SK-N-SH (cell line): ENCODE results near the gene TSPAN15. TPM values are rescaled to one million over a fixed set of nuclear protein-coding genes. Genes with fewer than 3 reads are reported as not detected.

Source experiments
- CTCF ChIA-PET: fragments of 300-600, 350-600 bp; formaldehyde crosslinking; extraction: SDS; loops from one replicate; lab custom pipeline; 2021; lab: Yijun Ruan, JAX
- POLR2A ChIA-PET: fragments of 350-600 bp; sonication (Branson Sonifier 250); formaldehyde crosslinking; extraction: SDS; loops from one replicate; lab custom pipeline; 2020; ENCODE audit warnings: antibody characterized with exemption, inconsistent platforms; lab: Yijun Ruan, JAX
- DNase-seq: peaks from one replicate; pipeline ENCODE4 v3.0.0; 2012
- H2AFZ ChIP-seq: fragments of 200-600 bp; sonication (generic); 2 replicates; pipeline ENCODE4 v1.8.1; 2016; ENCODE audit warnings: antibody characterized with exemption, mild to moderate bottlenecking, low read depth
- H3F3A ChIP-seq: fragments of 200-600 bp; sonication (generic); replicated peaks from 2 replicates; pipeline ENCODE3; 2016; ENCODE audit warnings: antibody characterized with exemption, mild to moderate bottlenecking; ENCODE audit not compliant: insufficient read depth
- H3K27ac ChIP-seq, 2 experiments: fragments of 200-500 bp in 1 of 2; fragments of 200-600 bp in 1 of 2; sonication (Bioruptor generic) in 1 of 2; sonication (generic), shearing (Covaris generic) in 1 of 2; 2 replicates each; pipeline versions ENCODE4 v1.5.1 to v1.6.1; 2014 to 2016; ENCODE audit warnings: low read depth in 2 of 2, inconsistent platforms in 1 of 2, low read length in 1 of 2, mild to moderate bottlenecking in 1 of 2, mixed read lengths in 1 of 2
- H3K27me3 ChIP-seq: fragments of 200-600 bp; sonication (generic), shearing (Covaris generic); 2 replicates; pipeline ENCODE4 v1.6.1; 2016; ENCODE audit warnings: mixed run types; ENCODE audit not compliant: insufficient read depth
- H3K36me3 ChIP-seq, 2 experiments: fragments of 200-500 bp in 1 of 2; fragments of 200-600 bp in 1 of 2; sonication (Bioruptor generic) in 1 of 2; sonication (generic) in 1 of 2; replicated peaks in 1 of 2; 2 replicates each; pipeline versions ENCODE3 to v1.5.1; 2014 to 2016; ENCODE audit warnings: low read length in 1 of 2, mild to moderate bottlenecking in 1 of 2; ENCODE audit not compliant: insufficient read depth in 2 of 2, control insufficient read depth in 1 of 2
- H3K4me1 ChIP-seq, 2 experiments: fragments of 200-500 bp in 1 of 2; fragments of 200-600 bp in 1 of 2; sonication (Bioruptor generic) in 1 of 2; sonication (generic), shearing (Covaris generic) in 1 of 2; 2 replicates each; pipeline versions ENCODE4 v1.5.1 to v1.6.1; 2014 to 2016; ENCODE audit warnings: low read depth in 1 of 2, low read length in 1 of 2, mixed run types in 1 of 2; ENCODE audit not compliant: insufficient read depth in 2 of 2, control insufficient read depth in 1 of 2
- H3K4me2 ChIP-seq: fragments of 200-600 bp; sonication (generic), shearing (Covaris generic); 2 replicates; pipeline ENCODE4 v1.6.1; 2017; ENCODE audit warnings: mixed run types
- H3K4me3 ChIP-seq, 2 experiments: fragments of 200-500 bp in 1 of 2; fragments of 200-600 bp in 1 of 2; sonication (Bioruptor generic) in 1 of 2; sonication (generic), shearing (Covaris generic) in 1 of 2; 2 replicates each; pipeline versions ENCODE4 v1.5.1 to v1.8.1; 2014 to 2016; ENCODE audit warnings: low read depth in 2 of 2, inconsistent platforms in 1 of 2, low read length in 1 of 2, mild to moderate bottlenecking in 1 of 2, mixed read lengths in 1 of 2, moderate library complexity in 1 of 2
- H3K79me2 ChIP-seq: fragments of 200-600 bp; sonication (generic); 2 replicates; pipeline ENCODE4 v1.8.1; 2017; ENCODE audit warnings: mild to moderate bottlenecking; ENCODE audit not compliant: insufficient read depth
- H3K9ac ChIP-seq: fragments of 200-600 bp; sonication (generic); 2 replicates; pipeline ENCODE4 v1.6.1; 2017; ENCODE audit warnings: mixed run types
- H3K9me2 ChIP-seq: fragments of 200-600 bp; sonication (generic); 2 replicates; pipeline ENCODE4 v1.6.1; 2017; ENCODE audit warnings: mixed run types
- H3K9me3 ChIP-seq: fragments of 200-600 bp; sonication (generic); 2 replicates; pipeline ENCODE4 v1.6.1; 2017; ENCODE audit warnings: mixed run types, mild to moderate bottlenecking, moderate library complexity
- H4K20me1 ChIP-seq: fragments of 200-600 bp; sonication (generic); 2 replicates; pipeline ENCODE4 v1.6.1; 2017; ENCODE audit warnings: mild to moderate bottlenecking, mixed run types; ENCODE audit not compliant: insufficient read depth
- CHD2 ChIP-seq: fragments of 150-350 bp; IDR thresholded peaks from 2 replicates; pipeline ENCODE4 v1.6.1; 2018; ENCODE audit warnings: low read length; ENCODE audit not compliant: partially characterized antibody
- CTCF ChIP-seq: fragments of 200-600 bp; sonication (generic); IDR thresholded peaks from 2 replicates; pipeline ENCODE4 v1.6.1; 2017; ENCODE audit warnings: antibody characterized with exemption, mild to moderate bottlenecking, moderate library complexity
- ELF1 ChIP-seq: IDR thresholded peaks from 2 replicates; pipeline ENCODE4 v1.4.0; 2012
- FOSL2 ChIP-seq: IDR thresholded peaks from 2 replicates; pipeline ENCODE4 v1.4.0; 2012; ENCODE audit warnings: low read depth, mild to moderate bottlenecking, moderate library complexity, borderline replicate concordance
- FOXJ3 ChIP-seq: sonication (generic); formaldehyde crosslinking; IDR thresholded peaks from 2 replicates; pipeline ENCODE4 v1.5.1; 2020; ENCODE audit warnings: mild to moderate bottlenecking, missing genetic modification reagents
- GABPA ChIP-seq: IDR thresholded peaks from 2 replicates; pipeline ENCODE4 v1.4.0; 2012; ENCODE audit warnings: low read depth, mild to moderate bottlenecking
- GATA2 ChIP-seq: sonication (generic); formaldehyde crosslinking; IDR thresholded peaks from 2 replicates; pipeline ENCODE4 v1.5.0; 2020; ENCODE audit warnings: mild to moderate bottlenecking, missing genetic modification reagents
- JUND ChIP-seq: IDR thresholded peaks from 2 replicates; pipeline ENCODE4 v1.4.0; 2012
- MEF2A ChIP-seq: IDR thresholded peaks from 2 replicates; pipeline ENCODE4 v1.4.0; 2012; ENCODE audit warnings: low read depth, borderline replicate concordance
- MXI1 ChIP-seq: IDR thresholded peaks from 2 replicates; pipeline ENCODE4 v1.6.1; 2012; ENCODE audit warnings: mild to moderate bottlenecking, low read depth, low read length, improper control_type of control experiment
- NRF1 ChIP-seq: IDR thresholded peaks from 2 replicates; pipeline ENCODE4 v1.6.1; 2012; ENCODE audit warnings: low read depth, mild to moderate bottlenecking, low read length
- RCOR1 ChIP-seq: fragments of 150-350 bp; IDR thresholded peaks from 2 replicates; pipeline ENCODE4 v1.6.1; 2017; ENCODE audit warnings: antibody characterized with exemption, low read length
- RFX5 ChIP-seq: IDR thresholded peaks from 2 replicates; pipeline ENCODE4 v1.6.1; 2012; ENCODE audit warnings: mild to moderate bottlenecking, improper control_type of control experiment, low read length
- SMC3 ChIP-seq: IDR thresholded peaks from 2 replicates; pipeline ENCODE4 v1.6.1; 2012; ENCODE audit warnings: low read depth, low read length, improper control_type of control experiment
- TAF1 ChIP-seq: IDR thresholded peaks from 2 replicates; pipeline ENCODE4 v1.6.1; 2012; ENCODE audit warnings: low read depth, mild to moderate bottlenecking, low read length, moderate library complexity, borderline replicate concordance
- TCF12 ChIP-seq: IDR thresholded peaks from 2 replicates; pipeline ENCODE4 v1.4.0; 2012
- TEAD4 ChIP-seq: IDR thresholded peaks from 2 replicates; pipeline ENCODE4 v1.4.0; 2012; ENCODE audit warnings: mild to moderate bottlenecking, borderline replicate concordance; ENCODE audit not compliant: insufficient read depth
- USF1 ChIP-seq: IDR thresholded peaks from 2 replicates; pipeline ENCODE4 v1.4.0; 2012; ENCODE audit warnings: low read depth, borderline replicate concordance
- USF2 ChIP-seq: fragments of 150-350 bp; IDR thresholded peaks from 2 replicates; pipeline ENCODE4 v1.6.1; 2017; ENCODE audit warnings: antibody characterized with exemption, low read length, low read depth, borderline replicate concordance
- WGBS: methylation state at CpG from one replicate; pipeline ENCODE4 v1.1.6; 2017; ENCODE audit warnings: low lambda C conversion rate; 5-methylcytosine and 5-hydroxymethylcytosine counted together
- polyA plus RNA-seq, 3 experiments: library from polyadenylated mRNA; depleted of rRNA; stranded (reverse); fragments of >200 nt; gene quantifications; 2 replicates each; pipeline ENCODE4 v1.2.3, GENCODE V29; 2012
- TF ChIP-seq, protein P1 (sequence below): IDR thresholded peaks from 2 replicates; pipeline ENCODE4; 2012

The TSPAN15 gene
- polyA plus RNA-seq, 1 of the 3 experiments (the other 2 are of a cell fraction) = 8.5 TPM

- H4K20me1 ChIP-seq = no peaks in the 10 kb centered on the region
- H3K79me2 ChIP-seq = no peaks in the 10 kb centered on the region
- WGBS = 75% methylated on average over 4 of the region's 4 CpGs
- H3K36me3 ChIP-seq = no peaks in the 10 kb centered on the region
- no peak overlapping the region for H3K4me3 ChIP-seq
- TF ChIP-seq TEAD4 = no peak
- no peak for TF ChIP-seq CHD2
- TF ChIP-seq GABPA = no peak
- no peak for TF ChIP-seq SMC3
- TF ChIP-seq, protein P1, sequence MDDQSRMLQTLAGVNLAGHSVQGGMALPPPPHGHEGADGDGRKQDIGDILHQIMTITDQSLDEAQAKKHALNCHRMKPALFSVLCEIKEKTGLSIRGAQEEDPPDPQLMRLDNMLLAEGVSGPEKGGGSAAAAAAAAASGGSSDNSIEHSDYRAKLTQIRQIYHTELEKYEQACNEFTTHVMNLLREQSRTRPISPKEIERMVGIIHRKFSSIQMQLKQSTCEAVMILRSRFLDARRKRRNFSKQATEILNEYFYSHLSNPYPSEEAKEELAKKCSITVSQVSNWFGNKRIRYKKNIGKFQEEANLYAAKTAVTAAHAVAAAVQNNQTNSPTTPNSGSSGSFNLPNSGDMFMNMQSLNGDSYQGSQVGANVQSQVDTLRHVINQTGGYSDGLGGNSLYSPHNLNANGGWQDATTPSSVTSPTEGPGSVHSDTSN = no peak
- TF ChIP-seq NRF1 = no peak
- no peak for TF ChIP-seq USF1
- no peak for TF ChIP-seq MXI1
- TF ChIP-seq USF2 = no peak
- no peak for TF ChIP-seq RFX5
- H3K9me2 ChIP-seq = no peaks in the 10 kb centered on the region
- no peaks in the 10 kb centered on the region for H3K9me3 ChIP-seq
- no peak overlapping the region for H3K27ac ChIP-seq
- CTCF ChIA-PET = interaction anchor here (0.6 to 8.2 kb wide), 20 partner anchors 10 to 398 kb away, joined by 3 to 364 read pairs (median 8); partner anchors contain the start of gene TSPAN15
- no peak overlapping the region for H2AFZ ChIP-seq
- H3K27me3 ChIP-seq = no peaks in the 10 kb centered on the region; the same call in 1 of the 2 replicates
- H3K9ac ChIP-seq = no peak overlapping the region
- H3K4me2 ChIP-seq = no peak overlapping the region
- no peak for DNase-seq
- H3K4me1 ChIP-seq = no peaks in the 10 kb centered on the region
- POLR2A ChIA-PET = interaction anchor here (2.1 kb wide), 1 partner anchor 120 kb away, joined by 9 read pairs; no protein-coding TSS in a partner anchor
- H3F3A ChIP-seq = no peaks in the 10 kb centered on the region
Measured at GRCh38 chr10:69516796-69517195, 65.5 kb downstream of the TSPAN15 start.

DNA sequence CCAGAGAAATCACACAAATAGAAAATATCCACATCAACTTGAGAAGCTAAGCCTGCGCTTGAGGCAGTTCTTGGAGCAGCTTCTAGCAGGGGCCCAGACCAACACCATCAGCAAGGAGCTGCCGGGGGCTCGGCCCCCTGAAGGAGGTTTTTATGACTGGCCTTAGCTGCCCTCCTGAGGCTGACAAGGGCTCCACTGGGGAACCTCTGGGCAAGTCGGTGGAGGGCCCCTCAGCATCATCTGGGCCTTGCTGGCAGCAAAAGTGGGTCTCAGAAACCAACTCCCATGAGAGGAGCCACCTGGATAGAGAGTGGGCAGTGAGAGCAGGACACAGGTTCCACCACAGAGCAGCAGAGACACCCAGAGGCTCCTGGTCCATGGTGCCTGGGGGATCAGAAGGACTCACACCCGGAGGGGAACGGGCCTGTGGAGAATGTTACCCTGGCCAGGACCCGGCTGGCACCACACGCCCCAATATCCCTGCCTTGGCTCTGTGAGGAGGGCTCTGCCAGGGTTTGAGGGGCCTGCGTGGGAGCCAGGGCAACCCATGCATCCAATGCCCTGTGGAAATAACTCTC is 66.1 kb downstream of the TSPAN15 start:
- no peaks in the 10 kb centered on the region; the same call in 1 of the 2 replicates for H3K27me3 ChIP-seq
- H3K27ac ChIP-seq = no peak overlapping the region
- POLR2A ChIA-PET = no interaction called here
- H3K36me3 ChIP-seq = no peaks in the 10 kb centered on the region
- H3K79me2 ChIP-seq = no peaks in the 10 kb centered on the region
- 57% methylated on average over 4 of the region's 9 CpGs for WGBS
- H3K9me3 ChIP-seq = no peaks in the 10 kb centered on the region
- CTCF ChIA-PET = interaction anchor here (1.0 to 8.2 kb wide), 11 partner anchors 11 to 398 kb away, joined by 3 to 364 read pairs (median 9); partner anchors contain the start of gene TSPAN15
- H2AFZ ChIP-seq = no peak overlapping the region
- H3K4me2 ChIP-seq = no peak overlapping the region
- H4K20me1 ChIP-seq = no peaks in the 10 kb centered on the region
- H3K4me1 ChIP-seq = no peaks in the 10 kb centered on the region
- no peak for DNase-seq
- H3K4me3 ChIP-seq = no peak overlapping the region
- H3K9me2 ChIP-seq = no peaks in the 10 kb centered on the region
- no peaks in the 10 kb centered on the region for H3F3A ChIP-seq
- H3K9ac ChIP-seq = no peak overlapping the region
- no peak for TF ChIP-seq USF1
- no peak for TF ChIP-seq JUND
- TF ChIP-seq CTCF = no peak
- no peak for TF ChIP-seq TCF12
- no peak for TF ChIP-seq GABPA
- no peak for TF ChIP-seq TEAD4
- no peak for TF ChIP-seq FOXJ3 (CRISPR knock-in tag)
- no peak for TF ChIP-seq GATA2 (CRISPR knock-in tag)
- no peak for TF ChIP-seq ELF1
- TF ChIP-seq RCOR1 = no peak
- TF ChIP-seq TAF1 = no peak
- no peak for TF ChIP-seq FOSL2
- TF ChIP-seq USF2 = no peak
- no peak for TF ChIP-seq MEF2A
